ENCODE data around the gene EMP2.

DNA sequence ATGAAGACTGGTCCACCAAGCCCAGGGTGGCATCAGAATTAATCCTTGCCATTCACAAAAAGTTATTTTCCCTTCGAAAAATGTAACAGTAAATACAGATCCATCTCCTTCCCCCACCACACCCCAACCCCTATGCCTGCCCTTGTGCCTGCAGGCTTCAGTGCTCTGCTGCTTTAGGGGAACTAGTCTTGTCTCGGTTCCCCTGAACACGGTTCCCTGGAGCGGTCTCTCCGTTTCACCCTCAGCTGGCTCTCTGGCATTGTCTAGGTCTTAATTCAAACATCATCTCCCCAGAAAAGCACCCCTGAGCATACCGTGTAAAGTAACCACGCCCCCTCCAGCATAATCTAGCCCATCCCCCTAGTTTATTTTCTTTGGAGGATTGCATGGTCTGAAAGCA, 25.8 kb downstream of the EMP2 start:
- TF ChIP-seq, protein P1, sequence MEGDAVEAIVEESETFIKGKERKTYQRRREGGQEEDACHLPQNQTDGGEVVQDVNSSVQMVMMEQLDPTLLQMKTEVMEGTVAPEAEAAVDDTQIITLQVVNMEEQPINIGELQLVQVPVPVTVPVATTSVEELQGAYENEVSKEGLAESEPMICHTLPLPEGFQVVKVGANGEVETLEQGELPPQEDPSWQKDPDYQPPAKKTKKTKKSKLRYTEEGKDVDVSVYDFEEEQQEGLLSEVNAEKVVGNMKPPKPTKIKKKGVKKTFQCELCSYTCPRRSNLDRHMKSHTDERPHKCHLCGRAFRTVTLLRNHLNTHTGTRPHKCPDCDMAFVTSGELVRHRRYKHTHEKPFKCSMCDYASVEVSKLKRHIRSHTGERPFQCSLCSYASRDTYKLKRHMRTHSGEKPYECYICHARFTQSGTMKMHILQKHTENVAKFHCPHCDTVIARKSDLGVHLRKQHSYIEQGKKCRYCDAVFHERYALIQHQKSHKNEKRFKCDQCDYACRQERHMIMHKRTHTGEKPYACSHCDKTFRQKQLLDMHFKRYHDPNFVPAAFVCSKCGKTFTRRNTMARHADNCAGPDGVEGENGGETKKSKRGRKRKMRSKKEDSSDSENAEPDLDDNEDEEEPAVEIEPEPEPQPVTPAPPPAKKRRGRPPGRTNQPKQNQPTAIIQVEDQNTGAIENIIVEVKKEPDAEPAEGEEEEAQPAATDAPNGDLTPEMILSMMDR (IDR thresholded peaks at IDR 0.05) = no peak
- TF ChIP-seq POLR2A (IDR thresholded peaks at IDR 0.05) = no peak
